ENCODE measurements around the gene PCDH19. TPM values are rescaled to one million over a fixed set of nuclear protein-coding genes. Genes with fewer than 3 reads are reported as not detected.

The PCDH19 gene, protein sequence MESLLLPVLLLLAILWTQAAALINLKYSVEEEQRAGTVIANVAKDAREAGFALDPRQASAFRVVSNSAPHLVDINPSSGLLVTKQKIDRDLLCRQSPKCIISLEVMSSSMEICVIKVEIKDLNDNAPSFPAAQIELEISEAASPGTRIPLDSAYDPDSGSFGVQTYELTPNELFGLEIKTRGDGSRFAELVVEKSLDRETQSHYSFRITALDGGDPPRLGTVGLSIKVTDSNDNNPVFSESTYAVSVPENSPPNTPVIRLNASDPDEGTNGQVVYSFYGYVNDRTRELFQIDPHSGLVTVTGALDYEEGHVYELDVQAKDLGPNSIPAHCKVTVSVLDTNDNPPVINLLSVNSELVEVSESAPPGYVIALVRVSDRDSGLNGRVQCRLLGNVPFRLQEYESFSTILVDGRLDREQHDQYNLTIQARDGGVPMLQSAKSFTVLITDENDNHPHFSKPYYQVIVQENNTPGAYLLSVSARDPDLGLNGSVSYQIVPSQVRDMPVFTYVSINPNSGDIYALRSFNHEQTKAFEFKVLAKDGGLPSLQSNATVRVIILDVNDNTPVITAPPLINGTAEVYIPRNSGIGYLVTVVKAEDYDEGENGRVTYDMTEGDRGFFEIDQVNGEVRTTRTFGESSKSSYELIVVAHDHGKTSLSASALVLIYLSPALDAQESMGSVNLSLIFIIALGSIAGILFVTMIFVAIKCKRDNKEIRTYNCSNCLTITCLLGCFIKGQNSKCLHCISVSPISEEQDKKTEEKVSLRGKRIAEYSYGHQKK (N-terminal part only)
- total RNA-seq (2014; rRNA removed; shearing (Covaris generic)) (not detected in 2 replicates), total RNA-seq (2022) (not detected in 2 replicates), Bru-seq, nascent RNA (not detected), BruChase-seq, experiment 1, labeled RNA remaining after a 6-hour chase (not detected), BruChase-seq, experiment 2, labeled RNA remaining after a 2-hour chase (not detected)
- long read RNA-seq, result 0 reads

DNA sequence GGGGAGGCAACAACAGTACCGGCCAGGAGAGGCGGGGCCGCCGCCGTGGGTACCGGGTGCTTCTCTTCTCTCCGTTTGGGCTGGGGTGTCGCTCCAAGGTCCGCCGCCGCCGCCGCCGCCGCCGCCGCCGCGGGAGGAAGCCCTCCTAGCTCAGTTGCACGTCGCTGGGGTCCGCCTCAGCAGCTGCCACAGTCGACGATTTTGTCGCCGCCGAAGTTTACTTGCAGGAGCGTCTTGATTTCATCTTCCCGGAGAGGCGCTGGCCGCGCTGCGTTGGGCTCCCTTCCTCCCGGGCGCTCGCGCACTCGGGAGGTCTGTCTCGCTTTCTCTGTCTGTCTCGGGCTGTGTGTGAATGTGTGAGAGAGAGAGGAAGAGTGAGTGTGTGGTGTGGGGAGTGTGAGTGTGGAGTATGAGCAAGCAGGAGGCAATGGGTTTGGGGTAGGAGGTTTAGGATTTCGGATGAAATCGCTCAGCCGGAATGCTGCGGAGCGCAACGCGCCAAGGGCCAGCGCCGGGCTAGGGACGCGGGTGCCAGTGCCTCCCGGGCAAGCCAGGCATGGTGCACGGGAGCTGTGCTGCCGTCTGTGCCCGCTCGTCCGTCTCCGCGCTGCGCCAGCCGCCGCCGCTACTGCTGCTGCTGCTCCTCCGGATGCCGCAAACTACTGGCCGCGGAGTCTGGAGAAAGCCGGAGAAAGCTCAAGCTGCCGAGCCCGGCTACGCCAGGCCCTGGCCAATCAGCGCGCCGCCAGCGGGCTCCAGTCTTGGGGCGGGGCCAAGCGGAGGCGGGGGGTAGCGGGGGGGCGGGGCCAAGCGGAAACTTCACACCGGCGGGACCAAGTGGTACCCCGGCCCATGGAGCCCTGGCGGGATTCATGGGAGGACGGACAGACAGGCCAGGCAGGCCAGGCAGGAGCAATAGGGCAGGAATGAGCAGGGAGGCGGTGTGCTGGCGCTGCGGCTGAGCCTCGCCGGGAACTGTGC is at the start of gene PCDH19:
PCDH19 (minus strand) TSS at position 664 of the 981 bp plus-strand sequence. CDS start 1,676 bp downstream, outside the sequence.
- no TSS peak for BruUV-seq (replicated peaks)
- intact Hi-C loops (cut with micrococcal nuclease; ENCODE audit: unreplicated experiment), result no loop called here
- no peak for TF ChIP-seq EZH2phosphoT487 (IDR thresholded peaks at IDR 0.05; ENCODE audit: borderline replicate concordance, low read depth, low read length)
- TF ChIP-seq, protein P1, sequence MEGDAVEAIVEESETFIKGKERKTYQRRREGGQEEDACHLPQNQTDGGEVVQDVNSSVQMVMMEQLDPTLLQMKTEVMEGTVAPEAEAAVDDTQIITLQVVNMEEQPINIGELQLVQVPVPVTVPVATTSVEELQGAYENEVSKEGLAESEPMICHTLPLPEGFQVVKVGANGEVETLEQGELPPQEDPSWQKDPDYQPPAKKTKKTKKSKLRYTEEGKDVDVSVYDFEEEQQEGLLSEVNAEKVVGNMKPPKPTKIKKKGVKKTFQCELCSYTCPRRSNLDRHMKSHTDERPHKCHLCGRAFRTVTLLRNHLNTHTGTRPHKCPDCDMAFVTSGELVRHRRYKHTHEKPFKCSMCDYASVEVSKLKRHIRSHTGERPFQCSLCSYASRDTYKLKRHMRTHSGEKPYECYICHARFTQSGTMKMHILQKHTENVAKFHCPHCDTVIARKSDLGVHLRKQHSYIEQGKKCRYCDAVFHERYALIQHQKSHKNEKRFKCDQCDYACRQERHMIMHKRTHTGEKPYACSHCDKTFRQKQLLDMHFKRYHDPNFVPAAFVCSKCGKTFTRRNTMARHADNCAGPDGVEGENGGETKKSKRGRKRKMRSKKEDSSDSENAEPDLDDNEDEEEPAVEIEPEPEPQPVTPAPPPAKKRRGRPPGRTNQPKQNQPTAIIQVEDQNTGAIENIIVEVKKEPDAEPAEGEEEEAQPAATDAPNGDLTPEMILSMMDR (conservative IDR thresholded peaks at IDR 0.05; ENCODE audit: low read length), result no peak
- Histone ChIP-seq H3K27ac (ENCODE audit: low read depth, low read length, poor library complexity, severe bottlenecking) (no peak within 1 kb of the TSS), H4K20me1 (ENCODE audit: insufficient read depth, low read length) (no peaks in the 10 kb centered on the region), H3K4me1 (ENCODE audit: insufficient read depth, low read length, poor library complexity, severe bottlenecking) (no peaks in the 10 kb centered on the region), H3K79me2 (ENCODE audit: insufficient read depth, low read depth, low read length) (no peaks in the 10 kb centered on the region), H3K9me2 (ENCODE audit: insufficient read depth, low read length) (no peaks in the 10 kb centered on the region), H3K4me3 (ENCODE audit: low read depth, low read length, poor library complexity, severe bottlenecking) (no peak within 1 kb of the TSS), H3K36me3 (ENCODE audit: insufficient read depth, low read length) (no peaks in the 10 kb centered on the region), H3K9me3 (ENCODE audit: low read length) (no peaks in the 10 kb centered on the region), H3K4me2 (ENCODE audit: low read length) (no peak within 1 kb of the TSS), H2AFZ (ENCODE audit: low read length) (no peak within 1 kb of the TSS)
- DNase-seq (ENCODE audit: low spot score), result no peak
- ChIA-PET CTCF (ENCODE audit: unreplicated experiment) (no interaction called here), POLR2A (no interaction called here)

DNA sequence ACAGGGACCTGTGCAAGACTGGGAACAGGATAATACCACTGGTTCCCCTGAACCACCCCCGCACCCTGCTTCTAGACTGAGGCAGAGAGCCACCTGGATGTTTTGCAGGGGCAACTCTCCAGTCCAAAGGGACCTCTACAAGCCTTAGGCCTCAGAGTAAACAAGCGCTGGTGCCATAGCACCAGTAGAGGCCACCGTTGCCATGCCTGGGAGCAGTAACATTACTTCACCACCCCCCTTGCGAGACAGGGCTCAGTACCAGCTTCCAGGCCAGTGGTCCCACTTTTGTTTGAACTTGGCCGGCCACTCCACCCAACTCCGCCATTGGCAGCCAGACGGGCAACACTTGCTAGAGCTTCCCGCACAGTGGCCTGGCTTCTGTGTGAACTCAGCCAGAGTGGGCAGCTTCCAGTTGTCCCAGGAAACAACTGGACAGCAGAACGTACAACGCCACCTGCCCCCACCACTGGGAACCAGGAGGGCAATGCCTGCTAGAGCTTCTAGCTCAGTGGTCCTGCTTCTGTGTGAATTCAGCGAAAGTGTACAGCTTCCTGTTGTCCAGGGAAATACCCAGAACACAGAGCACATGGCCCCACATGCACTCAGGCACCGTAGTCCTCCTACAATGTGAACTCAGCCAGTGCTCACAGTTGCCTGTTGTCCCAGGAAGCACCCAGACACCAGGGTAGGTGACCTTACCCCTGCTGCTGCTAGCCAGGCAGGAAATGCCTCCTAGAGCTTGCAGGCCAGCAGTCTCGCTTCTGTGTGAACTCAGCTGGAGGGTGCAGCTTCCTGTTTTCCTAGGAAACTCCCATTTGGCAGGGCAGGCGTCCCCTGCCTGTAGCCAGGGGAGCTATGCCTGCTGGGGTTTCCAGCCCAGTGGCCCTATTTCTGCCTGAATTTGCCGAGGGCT is 39.9 kb upstream of the PCDH19 start:
- CTCF ChIA-PET (ENCODE audit: unreplicated experiment), result no interaction called here

More for the DNA sequence above, 39.9 kb upstream of the PCDH19 start:
- Histone ChIP-seq H3K4me1 (ENCODE audit: insufficient read depth, low read length, poor library complexity, severe bottlenecking) (no peaks in the 10 kb centered on the region), H3K27ac (ENCODE audit: low read depth, low read length, poor library complexity, severe bottlenecking) (no peak overlapping the region), H3K4me3 (ENCODE audit: low read depth, low read length, poor library complexity, severe bottlenecking) (no peak overlapping the region), H3K36me3 (ENCODE audit: insufficient read depth, low read length) (no peaks in the 10 kb centered on the region), H2AFZ (ENCODE audit: low read length) (no peak overlapping the region), H3K79me2 (ENCODE audit: insufficient read depth, low read depth, low read length) (no peaks in the 10 kb centered on the region), H3K9me3 (ENCODE audit: low read length) (no peaks in the 10 kb centered on the region), H3K4me2 (ENCODE audit: low read length) (no peak overlapping the region), H4K20me1 (ENCODE audit: insufficient read depth, low read length) (no peaks in the 10 kb centered on the region), H3K9me2 (ENCODE audit: insufficient read depth, low read length) (no peaks in the 10 kb centered on the region)
- POLR2A ChIA-PET, result no interaction called here
- intact Hi-C loops (cut with micrococcal nuclease; ENCODE audit: unreplicated experiment), result no loop called here
- TF ChIP-seq EZH2phosphoT487 (IDR thresholded peaks at IDR 0.05; ENCODE audit: borderline replicate concordance, low read depth, low read length), result no peak
- TF ChIP-seq, protein P1 (conservative IDR thresholded peaks at IDR 0.05; ENCODE audit: low read length), result no peak
- no peak for DNase-seq (ENCODE audit: low spot score)
- no TSS peak for BruUV-seq (replicated peaks)
